HuH-7.5 (cell line): ENCODE results near the gene TOM1L2.
"Not testable (repeated sequence)": the region's sequence is repeated elsewhere in the genome, so short reads cannot be mapped to it uniquely, and the experiment has no call there.

ENCODE experiments used
- DNase-seq: peaks from one replicate; pipeline ENCODE4 v3.0.0; 2011; ENCODE audit warnings: low spot score

TOM1L2 gene

DNA sequence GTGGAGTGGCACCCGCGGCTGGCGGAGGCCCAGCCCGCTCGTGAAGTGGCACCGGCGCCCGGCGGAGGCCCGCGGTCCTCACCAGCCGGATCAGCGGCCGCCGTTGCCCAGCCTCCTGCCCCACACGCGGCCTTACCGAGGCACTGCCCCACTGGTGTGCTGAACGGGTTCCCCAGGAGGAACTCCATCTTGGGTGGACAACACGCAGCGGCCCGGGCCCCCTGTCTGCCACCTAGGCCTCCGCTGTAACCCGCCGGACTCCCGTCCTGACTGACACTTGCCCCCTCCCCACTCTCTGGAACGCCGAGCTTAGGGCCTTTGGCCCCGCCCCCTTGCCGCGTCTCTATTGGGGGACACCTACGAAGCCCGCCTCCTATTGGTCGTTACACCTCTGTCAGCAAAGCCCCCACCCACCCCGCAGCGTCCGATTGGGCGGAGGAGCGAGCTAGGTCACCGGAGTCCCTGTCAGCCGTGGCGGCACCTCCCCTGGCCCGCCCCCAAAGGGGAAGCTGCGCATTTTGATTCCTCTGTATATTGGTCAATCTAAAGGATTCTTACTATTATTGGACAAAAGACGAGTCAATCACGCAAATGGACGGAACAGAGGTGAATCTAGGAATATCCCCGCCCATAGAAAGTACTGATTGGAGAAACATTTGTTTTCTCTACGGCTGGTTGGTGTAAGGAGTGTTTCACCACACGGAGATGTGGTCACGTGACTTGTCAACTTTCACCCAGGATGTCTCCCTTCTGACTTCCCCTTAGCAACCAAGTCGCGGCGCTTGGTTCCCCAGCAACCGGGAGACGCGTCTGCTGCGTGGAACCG is at the start of gene TOM1L2, which contains the start of gene DRC3:
Gene TOM1L2, minus strand, starts transcription at position 275 of the 826 bp plus-strand sequence. Its CDS starts 87 bp downstream, at position 188.
Gene DRC3, plus strand, starts transcription at position 737 of the 826 bp plus-strand sequence. CDS start 4,737 bp downstream, outside the sequence.
- DNase-seq: peak; percentile 98

DNA sequence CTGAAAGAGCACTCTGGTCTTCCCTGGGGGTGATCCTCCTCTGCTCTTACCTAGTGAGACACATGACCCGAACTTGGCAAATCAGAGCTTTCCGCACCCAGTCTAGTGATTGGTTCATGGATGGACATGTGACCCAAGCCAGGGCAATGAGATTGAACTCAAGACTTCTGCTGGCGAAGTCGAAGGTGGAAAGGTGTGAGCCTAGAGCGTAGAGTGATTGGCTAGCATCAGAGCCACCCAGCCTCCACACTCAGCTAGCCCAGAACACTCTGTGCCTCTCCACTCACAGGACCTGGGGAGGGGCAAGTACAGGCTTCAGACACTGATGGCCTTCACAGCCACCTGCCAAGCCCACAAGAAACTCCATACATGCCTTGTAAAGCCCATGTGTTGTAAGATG is 49.2 kb upstream of the TOM1L2 start:
- DNase-seq: no peak

DNA sequence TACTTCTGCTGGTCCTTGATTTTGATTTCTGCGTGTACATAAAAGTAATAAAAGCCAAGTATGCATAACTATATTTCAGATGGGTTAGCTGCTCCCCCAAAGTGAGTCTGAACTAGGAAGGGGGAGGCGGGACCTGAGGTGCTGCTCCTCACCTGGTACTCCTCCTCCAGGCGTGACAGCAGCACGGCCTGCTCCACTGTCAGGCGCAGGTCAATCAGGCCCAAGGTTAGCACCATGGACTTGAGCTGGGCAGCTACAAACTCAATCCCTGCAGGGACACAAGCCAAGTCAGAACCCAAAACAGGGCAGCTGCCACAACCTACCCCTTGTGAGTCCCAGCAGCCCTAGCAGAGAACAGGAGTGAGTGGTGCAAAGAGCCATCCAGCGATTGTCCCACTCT is 48.8 kb upstream of the TOM1L2 start:
- no peak for DNase-seq

DNA sequence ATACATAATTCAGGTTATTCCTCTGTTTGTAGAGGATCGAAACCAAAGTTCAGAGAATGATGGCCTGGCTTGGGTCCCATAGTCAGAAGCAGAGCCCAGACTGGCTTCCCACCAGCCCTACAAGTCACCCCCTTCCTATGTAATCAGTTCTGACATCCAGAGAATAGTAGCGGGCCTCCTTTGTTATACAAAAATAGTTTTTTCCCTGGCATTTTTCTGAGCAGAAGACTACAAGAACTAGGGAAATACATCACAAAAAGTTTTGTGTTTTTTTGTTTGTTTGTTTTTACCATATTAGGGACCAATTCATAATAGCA is 47.6 kb upstream of the TOM1L2 start:
- DNase-seq: no peak

DNA sequence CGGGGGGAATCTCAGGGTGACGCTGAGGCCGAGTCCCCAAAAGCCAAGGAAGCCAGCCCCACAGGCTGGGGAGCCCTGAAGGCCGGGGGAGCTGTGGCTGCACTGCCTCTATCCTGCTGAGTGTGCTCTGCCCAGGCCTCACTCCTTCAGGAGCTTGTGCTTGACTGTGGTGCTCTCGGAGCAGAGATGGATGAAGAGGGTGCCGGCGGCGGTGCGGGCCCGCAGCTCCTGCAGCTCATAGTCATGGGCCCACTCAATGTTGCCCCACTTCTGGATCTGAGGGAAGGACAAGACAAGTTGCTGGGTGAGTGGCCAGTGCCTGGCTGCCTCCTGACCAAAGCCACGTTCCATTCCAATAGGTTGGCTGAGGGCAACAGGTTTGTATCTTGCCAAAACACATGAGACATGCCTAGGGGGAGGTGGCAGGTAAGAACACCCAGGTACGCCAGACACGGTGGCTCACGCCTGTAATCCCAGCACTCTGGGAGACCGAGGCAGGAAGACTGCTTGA is 46.3 kb upstream of the TOM1L2 start:
- DNase-seq: no peak

DNA sequence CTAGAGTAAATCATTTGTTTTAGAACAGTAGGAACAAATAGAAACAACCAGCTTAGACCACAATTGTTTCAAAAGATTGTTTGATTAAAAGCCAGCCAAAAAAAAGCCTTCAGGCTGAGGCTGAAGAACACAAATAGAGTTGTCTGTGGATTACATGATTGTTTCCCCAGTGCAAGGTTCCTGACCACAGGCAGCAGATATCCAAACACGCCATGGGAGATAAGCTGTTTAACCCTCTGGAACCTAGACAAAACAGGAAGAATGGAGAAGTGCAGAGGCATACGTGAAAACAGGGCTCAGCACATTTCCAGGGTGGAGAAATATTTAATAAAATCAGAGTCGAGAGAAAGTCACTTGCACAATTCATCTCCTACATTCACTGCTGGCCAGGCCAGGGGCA is 45.8 kb upstream of the TOM1L2 start:
- DNase-seq: no peak

DNA sequence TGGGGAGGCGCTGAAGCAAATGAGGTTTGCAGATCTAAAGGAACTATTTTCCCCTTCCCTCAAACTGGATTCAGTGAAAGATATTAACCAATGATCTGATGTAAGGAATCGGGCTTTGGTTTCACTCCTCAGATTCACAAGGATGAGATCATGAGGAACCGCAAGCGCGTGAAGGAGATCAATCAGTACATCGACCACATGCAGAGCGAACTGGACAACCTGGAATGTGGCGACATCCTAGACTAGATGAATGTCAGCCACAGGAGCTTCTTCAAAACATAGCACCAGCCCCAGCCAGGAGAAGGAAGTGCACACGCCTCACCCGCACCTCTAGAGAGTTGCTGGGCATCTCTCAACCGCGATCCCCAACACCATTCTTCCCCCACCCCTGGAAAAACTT is 44.2 kb upstream of the TOM1L2 start:
- no peak for DNase-seq

DNA sequence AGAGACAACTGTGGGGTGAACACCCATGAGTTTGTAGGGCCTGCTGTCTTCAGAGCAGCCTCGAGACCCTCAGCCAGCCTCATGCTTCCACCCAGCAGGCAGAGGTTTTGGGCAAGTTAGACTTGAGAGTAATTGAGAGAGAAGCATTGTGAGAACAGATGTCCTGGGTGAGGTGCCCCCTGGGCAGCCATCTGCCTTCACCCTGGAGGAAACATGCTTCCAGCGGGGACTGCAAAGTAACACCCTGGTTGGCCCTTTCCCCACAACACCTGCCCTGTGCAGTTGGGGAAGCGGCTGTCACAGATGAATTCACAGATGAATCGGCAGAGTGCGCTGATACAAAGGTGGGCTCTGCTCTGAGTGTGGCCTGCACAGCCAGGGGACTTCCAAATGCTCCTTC is 43.4 kb upstream of the TOM1L2 start:
- no peak for DNase-seq

DNA sequence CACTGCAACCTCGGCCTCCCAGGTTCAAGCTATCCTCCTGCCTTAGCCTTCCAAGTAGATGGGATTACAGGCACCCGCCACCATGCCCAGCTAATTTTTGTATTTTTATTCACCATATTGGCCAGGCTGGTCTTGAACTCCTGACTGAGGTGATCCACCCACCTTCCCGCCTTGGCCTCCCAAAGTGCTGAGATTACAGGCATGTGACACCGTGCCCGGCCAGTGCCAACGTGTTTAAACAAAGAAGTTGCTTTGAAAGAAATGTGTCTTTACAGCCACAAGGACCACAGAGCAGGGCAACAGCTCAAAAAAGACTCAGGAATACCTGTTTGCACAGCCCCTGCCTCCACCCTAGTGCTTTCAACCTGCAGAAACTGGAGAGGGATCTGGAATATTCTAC is 41.8 kb upstream of the TOM1L2 start:
- no peak for DNase-seq

DNA sequence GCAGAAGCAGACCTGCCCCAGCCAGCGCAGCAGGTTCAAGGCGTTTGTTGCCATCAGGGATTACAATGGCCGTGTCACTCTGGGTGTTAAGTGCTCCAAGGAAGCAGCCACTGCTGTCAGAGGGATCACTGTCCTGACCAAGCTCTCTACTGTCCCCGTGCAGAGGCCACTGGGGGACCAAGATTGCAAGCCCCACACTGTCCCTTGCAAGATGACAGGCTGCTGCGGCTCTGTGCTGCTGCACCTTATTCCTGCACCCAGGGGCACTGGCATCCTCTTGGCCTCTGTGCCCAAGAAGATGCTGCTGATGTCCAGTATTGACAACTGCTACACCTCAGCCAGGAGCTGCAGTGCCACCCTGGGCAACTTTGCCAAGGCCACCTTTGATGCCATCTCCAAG is 39.1 kb upstream of the TOM1L2 start:
- DNase-seq: no peak

DNA sequence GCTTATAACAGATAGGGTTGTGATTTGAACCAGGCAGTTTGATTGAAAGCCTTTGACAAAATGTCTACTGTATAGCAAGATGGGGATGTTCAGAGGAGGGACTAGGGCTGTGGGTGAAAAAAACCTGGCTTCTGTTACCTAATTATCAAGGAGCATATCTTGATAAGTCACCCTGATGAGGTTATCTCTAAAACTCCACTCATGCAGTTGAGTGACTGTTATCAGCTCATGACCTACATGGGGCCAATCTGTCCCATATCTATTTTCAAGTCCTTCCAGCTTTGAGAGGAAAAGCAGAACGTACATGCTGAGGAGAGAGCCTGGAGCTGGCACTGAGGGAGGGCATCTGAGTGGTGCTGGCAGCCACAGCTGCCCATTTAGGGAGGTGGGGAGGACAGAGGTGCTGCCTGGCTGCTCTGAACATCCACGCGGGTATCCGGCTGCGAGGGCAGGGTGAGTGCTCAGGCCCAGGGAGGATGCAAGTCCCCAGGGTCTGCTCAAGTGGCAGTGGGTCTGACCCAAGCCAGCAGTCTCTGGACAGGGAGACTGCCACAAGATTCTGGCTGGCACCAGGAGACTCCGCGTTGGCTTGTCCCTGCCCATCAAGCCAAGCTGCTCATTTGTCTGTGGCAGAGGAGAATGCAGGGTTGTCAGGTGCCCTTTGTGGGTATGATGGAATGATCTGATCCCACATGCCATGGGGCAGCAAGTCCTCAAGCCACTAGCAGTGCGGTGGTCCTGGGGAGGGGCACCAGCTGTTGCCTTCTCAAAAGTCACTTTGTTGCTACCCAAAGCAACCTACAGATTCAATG is 37.6 kb upstream of the TOM1L2 start:
- no peak for DNase-seq

DNA sequence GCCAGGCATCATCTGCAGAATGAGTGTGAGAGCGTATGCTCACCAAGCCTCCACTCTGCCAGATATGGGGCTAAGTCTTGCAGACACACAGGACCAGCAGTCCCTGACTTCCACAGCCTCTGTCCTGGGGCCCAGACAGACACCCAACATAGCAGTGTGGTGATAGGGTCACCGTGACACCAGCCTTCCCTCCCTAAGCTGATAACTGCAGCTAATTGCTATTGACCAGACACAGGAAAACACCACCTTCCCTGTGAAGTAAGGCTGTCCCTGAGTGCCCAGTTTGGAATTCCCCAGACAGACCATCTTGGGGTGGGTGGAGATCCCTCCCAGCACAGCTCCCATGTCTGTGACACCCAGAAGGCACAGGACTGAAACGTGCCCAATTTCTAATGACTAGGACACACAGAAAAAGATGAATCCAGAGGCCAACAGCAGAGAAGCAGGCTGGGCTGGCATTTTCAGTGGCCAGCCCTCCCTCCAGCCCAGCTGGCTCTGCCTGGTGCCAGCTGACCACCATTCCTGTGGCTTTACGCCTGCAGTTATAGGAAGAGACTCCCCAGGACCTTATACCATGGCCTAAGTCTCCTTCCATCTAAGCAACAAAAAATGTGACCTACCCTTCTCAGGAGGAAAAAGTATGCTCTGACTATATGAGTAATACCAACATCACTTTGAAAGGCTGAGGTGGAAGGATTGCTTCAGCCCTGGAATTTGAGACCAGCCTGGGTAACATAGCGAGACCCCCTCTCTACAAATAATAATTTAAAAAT is 36.5 kb upstream of the TOM1L2 start:
- DNase-seq: no peak

DNA sequence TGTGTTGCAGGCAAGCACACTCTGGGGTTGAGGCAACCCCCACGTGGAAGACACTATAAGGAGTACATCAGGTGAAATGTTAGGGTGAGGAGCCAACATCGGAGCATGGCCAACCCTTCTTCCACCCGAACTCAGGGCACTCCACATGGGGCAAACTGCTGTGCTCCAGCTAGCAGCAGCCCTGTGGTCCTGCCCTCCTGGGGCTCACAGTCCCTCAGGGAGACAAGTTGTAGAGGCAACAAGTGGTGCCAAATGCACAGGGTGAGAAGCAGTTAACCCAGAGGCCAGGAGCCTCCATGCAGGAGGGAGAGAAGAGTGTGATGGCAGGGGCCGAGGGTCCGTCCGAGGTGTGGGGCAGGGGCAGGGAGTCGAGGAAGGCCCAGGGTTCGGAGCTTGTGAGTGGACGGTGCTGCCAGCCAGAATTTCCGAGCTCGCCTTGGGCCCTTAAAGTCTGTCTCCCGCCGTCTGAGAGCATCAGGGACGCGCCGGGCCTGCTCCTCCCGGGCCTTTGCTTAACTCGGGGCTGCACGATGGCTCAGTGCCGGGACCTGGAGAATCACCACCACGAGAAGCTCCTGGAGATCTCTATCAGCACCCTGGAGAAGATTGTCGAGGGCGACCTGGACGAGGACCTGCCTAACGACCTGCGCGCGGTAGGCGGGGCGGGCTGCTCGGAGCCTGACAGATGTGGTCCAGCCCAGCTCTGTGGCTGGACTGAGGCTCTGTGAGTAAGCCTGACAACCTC is 34.5 kb upstream of the TOM1L2 start:
- no peak for DNase-seq

DNA sequence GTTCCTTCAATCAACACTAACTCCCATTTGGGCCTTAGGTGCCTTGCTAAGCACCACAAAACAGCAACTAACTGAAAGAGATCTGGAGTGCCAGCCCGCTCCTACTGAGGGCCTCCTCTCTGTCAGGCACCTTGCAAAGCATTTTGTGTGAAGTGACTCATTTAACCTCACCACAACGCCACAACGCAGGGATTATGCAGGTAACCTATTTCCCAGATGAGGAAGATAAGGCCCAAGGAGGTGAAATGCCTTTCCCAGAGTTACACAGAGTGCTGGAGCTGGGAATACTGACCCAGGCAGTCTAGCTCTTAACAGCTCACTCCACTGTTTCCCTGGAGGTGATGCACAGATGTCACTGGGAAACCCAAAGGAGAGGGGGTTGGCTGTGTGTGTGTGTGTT is 33.3 kb upstream of the TOM1L2 start:
- DNase-seq: no peak

DNA sequence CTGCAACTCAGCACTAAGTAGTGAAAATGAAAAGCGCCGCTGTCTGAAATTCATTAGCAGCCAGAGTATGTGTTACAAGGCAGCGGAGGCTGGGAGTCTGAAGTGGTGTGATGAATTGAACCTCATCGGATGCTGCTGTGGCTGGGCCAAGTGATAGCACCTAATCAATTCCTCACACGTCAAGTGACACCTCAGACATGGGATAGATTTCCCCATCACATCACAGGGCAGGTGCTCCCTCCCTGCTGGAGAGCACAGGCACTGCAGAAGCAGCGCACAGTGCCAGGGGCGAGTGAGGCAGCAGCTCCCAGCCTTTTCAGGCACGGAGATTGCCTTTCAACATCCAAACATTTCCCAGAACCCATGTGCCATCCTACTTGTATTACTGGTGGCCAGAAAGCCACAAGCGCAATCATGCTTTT is 32.7 kb upstream of the TOM1L2 start:
- peak; percentile 24 for DNase-seq

DNA sequence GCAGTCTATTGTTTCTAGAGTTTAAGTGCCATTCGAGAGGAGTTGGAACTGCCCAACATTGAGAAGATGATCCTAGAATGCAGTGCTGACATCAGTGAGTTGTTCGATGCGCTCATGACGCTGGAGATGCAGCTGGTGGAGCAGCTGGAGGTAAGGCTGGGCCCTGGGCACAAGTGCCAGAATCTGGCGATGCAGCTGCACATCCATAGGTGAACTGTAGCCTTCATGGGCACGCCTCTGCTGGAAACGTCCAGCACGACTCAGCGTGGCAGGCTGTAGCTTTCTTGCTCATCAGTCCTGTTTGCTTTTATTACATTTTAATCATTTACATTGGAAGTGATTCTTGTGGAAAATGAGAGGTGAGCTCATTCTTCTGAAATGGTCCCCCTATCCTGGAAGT is 32.1 kb upstream of the TOM1L2 start:
- no peak for DNase-seq

DNA sequence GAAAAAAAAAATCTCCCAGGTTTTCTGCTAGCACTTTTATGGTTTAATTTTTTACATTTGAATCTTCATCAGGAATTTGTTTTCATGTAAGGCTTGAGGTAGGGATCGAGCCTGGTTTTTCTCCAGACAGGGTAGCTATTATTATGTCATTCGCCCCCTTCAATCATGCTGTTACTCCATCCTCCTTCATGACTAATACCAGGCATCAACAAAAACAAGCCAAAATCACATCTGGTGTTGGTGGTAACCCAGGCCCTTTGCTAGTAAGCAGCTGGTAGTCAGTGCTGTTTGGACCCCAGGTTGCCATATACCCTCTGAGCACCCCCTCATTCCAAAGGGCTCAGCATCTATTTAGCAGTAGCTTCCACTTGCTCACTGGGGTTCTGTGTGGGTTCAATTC is 30.0 kb upstream of the TOM1L2 start:
- DNase-seq: no peak

DNA sequence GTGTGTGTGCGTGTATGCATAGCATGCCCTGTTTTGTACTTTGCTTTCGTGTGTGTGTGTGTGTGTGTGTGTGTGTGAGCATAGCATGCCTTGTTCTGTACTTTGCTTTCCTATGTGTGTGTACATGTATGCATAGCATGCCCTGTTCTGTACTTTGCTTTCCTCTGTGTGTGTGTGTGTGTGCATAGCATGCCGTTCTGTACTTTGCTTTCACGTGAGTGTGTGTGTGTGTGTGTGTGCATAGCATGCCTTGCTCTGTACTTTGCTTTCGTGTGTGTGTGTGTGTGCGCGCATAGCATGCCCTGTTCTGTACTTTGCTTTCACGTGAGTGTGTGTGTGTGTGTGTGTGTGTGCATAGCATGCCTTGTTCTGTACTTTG is 27.8 kb upstream of the TOM1L2 start:
- DNase-seq: no peak

DNA sequence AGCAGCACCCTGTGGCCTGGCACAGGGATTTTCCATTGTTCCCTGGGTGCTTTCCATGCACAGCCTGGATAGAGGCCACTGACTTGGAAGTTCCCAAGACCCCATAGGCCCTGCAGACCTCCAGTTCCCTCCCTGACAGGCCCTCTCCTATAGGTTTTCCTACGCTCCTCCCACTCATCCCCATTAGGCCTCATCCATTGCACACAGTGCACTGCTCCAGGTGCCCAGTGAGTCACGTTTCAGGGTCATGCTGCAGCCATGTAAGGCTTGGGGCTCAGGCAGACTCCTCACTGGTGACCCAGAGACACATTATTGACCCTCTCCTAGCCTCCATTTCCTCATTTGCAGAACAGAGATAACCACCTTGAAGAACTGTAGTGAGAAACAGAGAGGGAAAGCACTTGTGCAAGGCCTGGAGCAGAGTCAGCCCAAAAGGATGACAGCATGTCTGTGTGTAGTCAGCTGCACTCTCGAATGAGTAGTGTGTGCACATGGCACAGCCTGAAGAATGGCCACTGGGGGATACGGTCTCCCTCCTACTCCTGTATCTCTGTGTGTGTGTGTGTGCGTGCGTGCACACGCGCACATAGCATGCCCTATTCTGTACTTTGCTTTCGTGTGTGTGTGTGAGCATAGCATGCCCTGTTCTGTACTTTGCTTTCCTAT is 27.3 kb upstream of the TOM1L2 start:
- DNase-seq: no peak

DNA sequence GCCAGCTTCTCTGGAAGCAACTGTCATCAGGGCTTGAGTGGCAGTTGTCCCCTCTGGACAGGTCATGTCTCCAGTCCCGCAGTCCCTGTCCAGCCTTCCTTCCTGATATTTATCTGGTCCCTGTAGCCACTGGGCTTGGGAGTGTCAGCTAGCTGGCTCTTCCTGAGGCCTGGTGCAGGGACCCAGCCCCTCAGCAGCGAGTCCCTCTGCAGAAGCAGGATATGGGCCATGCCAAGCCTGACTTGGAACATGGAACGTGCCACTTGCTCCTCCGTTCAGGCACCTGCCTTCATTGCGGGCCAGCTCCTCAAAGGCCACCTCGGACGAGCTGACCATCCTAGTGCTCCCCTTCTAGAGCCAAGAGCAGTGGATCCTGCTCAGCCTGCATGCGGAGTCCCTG is 26.7 kb upstream of the TOM1L2 start:
- no peak for DNase-seq

DNA sequence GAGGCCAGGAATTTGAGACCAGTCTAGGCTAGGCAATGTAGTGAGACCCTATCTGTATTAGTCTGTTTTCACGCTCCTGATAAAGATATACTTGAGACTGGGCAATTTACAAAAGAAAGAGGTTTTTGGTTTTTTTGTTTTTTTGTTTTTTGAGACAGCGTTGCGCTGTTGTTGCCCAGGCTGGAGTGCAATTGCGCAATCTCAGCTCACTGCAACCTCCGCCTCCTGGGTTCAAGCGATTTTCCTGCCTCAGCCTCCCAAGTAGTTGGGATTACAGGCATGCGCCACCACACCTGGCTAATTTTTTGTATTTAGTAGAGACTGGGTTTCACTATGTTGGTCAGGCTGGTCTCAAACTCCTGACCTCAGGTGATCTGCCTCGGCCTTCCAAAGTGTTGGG is 23.7 kb upstream of the TOM1L2 start:
- not testable (repeated sequence) for DNase-seq
